Activated CD8-positive, alpha-beta memory T cell treated with anti-CD3 and anti-CD28 coated beads for 1 hour (primary cell): ENCODE data around the gene DLL4.
"Not testable (repeated sequence)": the region's sequence is repeated elsewhere in the genome, so short reads cannot be mapped to it uniquely, and the experiment has no call there.

Experiments
- DNase-seq, 2 donors: peaks; one replicate each; pipeline ENCODE4 v3.0.0-alpha.2; 2020; ENCODE audit warnings: low read depth in 1 of 2; ENCODE audit errors: extremely low read depth in 1 of 2

Gene DLL4

DNA sequence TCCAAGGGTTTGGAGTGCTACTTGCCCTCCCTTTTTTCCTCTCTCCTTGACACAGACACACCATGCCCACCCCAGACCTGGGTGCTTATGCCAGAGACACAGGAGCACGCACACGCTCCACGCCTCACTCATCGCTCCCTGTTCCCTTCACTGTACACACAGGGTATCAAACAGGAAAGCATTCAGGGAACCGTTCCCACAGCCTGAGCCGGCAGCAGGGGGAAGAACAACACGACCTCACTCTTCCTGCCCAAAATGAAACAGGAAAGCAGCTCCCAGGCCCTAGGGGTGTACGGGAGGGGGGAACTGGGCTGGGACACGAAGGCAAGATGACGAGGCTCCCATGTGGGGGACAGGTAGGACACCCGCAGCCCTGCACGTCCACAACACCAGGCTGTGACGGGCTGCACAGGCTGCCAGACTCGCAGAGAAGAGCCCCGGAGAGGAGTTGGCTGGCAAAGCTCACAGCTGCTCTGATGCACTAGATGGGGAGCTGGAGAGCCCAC lies 11.2 kb downstream of the DLL4 start:
- no peak for DNase-seq

DNA sequence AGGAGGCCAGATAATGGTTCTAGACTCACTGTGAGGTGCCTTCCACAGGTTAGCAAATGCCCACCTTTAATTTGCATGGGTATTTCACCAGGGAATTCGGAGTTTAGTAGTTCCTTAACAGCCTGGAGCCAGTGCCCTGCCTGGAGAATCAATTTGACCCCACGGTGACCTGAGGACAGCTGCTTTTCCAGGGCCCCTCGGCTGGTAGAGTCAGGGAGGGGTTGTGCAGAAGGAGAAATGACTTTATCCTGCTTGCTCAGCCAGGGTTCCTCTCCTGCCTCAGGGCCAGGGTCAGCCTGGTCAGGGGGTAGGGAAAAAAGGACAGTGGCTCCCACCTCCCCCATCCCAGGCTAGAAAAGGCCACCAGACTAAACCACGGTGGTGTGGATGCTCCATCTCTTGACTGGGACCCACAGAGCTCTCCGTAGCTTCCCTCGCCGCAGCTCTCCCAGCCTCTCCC lies 12.0 kb downstream of the DLL4 start:
- no peak for DNase-seq

DNA sequence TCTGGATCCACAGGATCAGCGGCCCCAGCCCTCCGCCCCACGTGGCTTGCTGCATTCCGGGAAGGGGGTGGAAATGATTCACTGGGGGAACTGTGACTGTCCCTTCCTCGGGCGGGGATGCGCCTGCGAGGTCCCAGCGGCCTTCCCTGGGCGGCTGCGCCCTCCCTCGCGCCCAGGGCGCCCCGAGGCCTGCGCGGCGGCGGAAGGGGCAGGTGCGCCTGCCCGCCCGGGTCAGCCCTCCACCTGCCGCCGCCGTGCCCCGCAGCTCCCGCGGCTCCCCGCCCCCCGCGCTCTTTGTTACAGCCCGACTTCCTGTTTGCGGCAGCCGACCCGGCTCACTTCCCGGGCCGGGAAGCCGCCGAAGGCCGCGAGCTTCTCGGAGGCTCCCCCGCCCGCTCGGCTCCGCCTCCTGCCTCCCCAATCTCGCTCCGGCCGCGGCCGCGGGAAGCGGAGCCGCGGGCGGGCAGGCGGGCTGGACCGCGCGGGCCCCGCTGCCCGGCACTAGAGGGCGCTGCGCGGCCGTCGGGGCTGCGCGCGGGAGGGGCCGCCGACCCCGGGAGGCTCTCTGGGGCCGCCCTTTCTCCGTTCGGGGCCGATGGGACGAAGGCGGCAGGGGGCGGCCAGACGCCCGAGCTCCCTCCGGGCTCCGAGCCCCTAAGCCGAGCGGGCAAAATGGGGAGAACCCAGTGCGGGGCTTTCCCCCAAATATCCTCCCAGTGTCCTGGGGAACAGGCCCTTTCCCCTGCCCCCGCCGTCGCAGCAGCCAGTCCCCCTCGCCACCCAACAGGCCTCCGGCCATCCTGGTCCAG lies 12.6 kb downstream of the DLL4 start:
- peak in 1 of 2 donors; percentile 48 for DNase-seq

DNA sequence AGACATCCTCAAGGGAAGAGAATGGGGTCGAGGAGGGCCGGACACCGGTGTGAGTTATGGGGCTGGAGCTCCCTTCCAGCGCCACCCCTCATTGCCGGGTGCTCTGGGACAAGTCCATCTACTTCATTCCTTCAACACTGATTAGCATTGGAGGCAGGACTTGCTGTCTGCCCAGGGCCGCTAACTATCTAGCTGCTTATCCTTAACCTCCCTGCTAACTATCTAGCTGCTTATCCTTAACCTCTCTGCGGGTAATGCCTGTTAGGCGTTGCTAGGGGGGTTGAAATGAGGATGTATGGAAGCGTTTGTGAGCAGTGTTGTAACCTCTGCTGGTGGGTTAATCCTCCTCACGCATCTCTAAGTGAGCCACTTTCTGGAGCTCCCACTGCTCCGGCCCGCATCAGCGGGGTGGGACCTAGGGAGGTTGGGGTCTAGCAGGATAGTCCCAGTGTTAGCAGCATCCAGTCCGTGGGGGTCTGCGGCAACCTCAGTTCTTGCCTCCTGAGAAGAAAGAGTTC lies 13.3 kb downstream of the DLL4 start:
- DNase-seq: no peak

DNA sequence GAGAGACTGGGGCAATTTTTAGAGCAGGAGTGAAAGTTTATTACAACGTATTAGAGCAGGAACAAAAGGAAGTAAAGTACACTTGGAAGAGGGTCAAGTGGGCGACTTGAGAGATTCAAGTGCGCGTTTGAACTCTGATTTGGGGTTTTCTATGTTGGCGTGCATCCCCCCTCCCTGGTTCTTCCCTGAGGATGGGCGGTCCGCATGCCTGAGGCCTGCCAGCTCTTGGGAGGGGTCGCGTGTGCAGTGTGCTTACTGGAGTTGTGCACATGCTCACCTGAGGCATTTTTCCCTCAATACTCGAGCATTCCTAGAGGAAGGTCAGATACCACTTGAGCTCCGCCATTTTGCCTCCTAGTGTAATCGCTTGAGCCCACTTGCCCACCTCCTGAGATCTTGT lies 13.7 kb downstream of the DLL4 start:
- DNase-seq: no peak

DNA sequence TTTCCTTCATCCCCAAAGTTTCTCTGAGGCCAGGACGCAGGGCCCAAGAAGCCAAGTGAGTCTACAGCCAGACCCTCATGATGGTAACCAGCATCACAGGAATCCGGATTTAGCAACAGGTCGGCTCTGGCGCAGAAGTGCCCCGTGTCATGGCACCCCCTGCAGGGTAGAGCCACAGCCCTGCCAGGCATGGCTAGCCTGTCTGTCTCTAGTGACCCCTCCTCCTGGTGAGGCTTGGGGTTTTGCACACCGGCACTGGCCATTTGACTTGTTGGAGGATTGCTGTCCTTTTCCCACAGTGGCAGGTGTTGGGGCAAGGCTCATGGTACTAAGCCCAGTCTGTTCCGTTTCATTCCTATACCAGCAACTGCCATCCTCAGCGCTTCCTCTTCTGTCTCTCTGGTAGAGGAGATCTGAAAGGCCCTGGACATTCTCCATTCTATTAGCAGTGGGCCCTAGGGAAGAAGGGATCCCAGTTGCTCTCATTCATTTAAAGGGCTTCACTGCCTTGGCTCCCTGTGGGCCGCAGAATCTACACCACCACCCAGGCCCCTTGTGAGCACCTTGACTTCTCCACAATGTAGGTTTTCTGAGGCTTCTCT lies 14.7 kb downstream of the DLL4 start:
- DNase-seq: no peak

DNA sequence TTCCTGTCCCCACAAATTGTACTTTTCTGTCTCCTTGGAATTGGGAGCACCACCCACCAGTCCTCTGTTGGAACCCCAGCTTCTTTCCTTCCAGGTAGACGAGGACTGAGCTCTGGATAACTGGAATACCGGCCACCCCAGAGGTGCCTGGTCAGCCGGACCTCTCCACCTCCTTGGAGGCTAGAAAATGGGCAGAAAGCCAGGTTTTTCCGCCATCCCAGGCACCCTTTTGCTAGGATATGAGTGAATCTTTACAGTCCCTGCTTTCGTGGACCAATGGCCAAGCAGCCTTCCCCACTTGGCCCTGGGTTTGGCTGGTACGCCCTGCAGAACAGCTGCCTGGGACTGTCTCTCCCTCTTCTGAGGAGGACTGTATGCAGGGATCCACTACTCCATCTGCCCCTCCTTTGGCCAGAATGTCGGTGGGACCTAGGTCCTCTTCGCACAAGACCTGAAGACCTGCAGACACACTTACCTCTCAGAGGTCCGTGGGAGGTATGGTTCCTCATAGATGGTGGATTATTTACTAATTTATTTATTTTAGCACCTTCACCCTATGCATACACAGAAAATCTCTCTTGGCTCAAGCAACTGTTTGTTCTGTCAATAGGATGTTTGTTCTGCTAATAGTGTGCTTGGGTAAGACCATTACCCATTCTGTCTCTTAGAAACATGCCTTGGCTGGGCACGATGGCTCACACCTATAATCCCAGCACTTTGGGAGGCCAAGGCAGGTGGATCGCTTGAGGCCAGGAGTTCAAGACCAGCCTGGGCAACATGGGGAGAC lies 15.6 kb downstream of the DLL4 start:
- no peak for DNase-seq

DNA sequence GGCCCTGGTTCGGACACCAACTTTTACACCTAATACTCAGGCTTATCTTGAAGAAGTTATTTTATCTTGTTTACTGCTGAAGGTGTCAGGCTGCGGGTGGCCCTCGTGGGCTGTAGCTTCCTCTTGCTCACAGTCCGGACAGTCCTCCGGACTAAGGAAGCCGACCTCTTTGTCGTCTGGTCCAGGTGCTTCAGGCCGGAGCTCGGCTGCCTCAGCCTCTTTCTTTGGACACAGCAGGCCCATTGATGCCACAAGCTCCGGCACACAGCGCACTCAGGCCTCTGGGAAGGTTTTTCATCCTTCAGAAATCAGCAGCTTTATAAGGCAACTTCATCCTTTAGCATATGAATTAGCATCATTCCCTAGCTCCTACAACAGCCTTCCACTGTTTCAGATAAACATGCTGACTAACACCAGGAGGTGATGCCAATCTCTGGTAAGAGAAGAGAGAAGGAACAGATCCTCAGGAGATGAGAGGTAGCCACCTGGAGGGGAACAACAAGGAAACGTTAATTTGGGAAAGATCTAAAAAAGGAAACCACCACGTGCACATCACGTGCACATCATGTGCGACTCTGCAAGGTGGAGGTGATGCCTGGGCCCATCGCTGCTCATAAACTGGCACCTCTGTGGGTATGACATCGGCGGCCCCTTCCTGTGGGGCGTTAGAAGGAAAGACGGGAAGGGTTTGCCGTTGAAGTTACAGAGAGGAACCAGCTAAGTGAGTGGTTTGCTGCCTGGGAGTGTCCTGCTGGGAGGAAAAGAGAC lies 19.8 kb downstream of the DLL4 start:
- DNase-seq: no peak

DNA sequence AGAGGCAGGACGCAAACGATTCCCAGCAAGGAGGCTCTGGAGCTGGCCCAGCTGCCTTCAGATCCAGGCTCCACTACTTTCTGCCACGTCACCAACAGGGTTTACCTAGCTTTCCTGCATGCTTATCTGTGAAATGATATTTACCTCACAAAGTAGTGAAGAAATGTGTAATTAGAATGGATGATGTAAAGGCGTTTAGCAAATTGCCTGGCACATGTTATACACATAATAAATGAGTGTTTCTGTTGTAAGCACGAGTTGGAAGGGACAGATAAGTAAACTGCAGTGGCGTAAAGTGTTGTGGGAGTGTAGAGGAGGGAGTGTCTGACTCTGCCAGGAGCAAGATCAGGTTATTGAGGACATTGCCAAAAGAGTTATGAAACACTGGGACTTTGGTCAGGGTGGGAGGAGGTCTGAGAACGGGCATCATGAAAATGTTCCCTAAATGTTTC lies 20.6 kb downstream of the DLL4 start:
- DNase-seq: no peak

DNA sequence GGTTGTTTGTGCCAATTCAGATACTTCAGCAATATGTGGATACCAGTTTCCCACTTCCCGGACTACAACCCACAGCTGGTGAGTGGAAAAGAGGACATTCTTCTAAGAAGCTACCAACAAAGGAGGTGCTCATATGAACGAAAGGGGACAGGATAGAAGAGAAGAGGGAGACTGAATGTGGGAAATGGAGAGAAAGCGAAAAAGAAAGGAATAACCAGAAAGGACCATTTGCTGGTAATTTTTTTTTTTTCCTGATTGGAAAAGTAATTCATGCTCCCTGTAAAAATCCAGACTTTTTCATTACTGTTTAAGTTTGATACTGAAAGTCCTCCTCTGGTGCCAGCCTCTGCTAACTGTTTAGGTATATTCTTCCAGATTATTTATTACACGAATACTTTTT lies 22.6 kb downstream of the DLL4 start:
- no peak for DNase-seq

DNA sequence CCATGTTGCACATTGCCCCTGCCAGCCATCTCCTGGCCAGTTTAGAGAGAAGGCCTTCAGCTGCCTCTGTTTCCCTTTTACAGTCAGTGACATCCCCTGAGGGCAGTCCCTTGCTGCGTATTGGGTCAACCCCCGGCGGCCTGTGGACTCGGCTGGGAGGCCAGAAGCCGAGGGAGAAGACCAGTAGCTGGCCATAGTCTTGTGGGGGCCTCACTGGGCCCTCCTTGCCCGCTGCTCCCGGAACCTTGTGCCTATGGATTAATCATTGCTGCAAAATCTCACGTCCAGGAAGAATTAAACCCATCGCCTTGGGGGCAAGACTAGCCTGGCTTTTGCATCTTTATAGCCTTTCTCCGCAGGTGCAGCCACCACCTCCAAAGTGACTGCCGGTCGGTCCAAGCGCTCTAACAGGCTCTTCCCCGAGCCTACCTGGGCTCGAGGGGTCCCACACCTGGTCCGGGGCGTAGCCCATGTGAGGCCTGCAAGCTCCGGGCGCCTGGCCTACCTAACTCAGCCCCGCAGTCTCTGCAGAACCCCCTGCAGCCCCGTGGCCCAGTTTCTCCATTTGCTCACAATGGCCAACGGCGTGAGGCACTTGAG lies 23.3 kb downstream of the DLL4 start:
- DNase-seq: no peak

DNA sequence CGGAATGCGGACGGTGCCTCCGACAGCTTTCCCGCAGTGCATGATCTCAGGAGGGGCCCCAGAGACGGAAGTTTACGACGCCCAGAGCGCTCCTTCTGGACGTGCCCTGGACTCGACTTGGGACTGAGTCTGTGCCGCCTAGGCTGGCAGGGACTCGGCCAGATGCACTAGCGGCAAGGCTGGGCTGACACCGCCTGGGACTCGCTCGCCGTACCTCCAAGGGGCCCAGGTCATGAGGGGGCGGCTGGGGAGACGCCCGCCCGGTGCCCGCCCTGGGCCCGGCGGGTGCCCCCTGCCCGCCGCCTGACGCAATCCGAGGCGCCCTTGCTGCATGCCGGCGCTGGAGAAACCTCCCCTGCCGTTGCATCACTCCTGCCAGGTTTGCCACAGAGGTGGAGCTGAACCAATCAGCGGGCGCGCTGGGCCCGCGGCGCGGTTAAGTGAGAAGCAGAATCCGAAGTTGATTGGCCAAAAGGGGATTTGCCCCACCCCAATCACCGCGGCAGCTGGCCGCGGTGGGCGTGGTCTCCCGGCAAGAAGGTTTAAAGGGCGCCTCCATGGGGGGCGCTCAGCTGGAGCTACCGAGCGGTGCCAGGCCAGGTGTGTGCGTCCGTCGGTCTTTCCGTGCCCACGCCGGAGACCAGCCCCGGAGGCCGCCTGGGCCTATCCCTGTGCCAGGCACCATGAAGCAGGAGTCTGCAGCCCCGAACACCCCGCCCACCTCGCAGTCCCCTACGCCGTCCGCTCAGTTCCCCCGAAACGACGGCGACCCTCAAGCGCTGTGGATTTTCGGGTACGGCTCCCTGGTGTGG lies 24.0 kb downstream of the DLL4 start, which contains the start of gene CHAC1:
CHAC1 (plus strand) TSS at position 571 of the 812 bp plus-strand sequence; CDS start at position 684, 113 bp downstream.
- DNase-seq: peak; percentile 86 to 88

DNA sequence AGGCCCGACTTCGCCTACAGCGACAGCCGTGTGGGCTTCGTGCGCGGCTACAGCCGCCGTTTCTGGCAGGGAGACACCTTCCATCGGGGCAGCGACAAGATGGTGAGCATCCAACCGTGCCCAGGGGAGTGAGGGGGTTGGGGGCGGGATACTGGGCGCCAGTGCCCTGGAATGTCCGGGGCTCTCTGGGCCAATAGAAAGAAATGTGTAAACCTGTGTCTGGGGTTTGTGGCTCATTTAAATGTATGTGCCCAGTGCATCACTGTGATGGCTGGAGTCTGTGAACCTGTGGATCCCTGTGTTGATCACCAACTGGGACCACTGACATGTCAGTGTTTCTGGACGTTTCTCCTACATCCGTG lies 24.6 kb downstream of the DLL4 start:
- no peak for DNase-seq

DNA sequence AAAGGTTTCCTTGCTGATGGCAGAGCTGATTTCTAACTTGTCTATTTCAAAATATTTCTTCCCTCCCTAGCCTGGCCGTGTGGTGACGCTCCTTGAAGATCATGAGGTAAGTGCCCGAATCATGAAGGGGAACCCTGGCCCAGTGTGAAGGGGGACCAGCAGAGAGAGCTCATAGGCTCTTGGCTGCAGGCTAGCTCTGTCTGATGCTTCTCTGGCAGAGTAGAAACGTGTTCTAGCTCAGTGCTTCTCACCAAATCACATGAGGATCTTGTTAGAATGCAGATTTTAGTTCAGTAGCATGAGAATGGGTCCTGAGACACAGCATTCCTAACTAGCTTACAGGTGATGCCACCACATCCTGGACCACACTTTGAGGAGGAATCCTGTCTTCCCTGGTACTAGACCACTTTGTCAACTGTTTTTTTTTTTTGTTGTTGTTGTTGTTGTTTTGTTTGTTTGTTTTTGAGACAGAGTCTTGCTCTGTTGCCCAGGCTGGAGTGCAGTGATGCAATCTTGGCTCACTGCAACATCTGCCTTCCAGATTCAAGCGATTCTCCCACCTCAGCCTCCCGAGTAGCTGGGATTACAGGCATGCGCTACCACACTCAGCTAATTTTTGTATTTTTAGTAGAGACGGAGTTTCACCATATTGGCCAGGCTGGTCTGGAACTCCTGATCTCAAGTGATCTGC lies 25.2 kb downstream of the DLL4 start:
- not testable (repeated sequence) for DNase-seq

DNA sequence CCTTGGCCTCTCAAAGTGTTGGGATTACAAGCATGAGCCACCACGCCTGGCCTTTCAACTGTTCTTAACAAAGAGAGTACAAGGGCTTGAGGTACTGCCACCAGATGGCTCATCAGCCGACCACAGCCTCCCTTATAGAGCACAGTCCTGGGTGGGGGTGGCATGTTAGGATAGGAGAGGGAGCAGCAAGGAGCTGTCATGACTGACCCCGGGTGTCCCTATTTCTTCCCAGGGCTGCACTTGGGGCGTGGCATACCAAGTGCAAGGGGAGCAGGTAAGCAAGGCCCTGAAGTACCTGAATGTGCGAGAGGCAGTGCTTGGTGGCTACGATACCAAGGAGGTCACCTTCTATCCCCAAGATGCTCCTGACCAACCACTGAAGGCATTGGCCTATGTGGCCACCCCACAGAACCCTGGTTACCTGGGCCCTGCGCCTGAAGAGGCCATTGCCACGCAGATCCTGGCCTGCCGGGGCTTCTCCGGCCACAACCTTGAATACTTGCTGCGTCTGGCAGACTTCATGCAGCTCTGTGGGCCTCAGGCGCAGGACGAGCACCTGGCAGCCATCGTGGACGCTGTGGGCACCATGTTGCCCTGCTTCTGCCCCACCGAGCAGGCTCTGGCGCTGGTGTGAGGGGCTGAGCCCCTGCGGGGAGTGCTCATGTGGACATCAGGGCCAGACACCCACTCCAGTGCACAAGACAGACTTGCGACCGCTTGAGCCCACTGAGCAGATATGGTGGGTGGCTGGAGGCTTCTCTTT lies 26.2 kb downstream of the DLL4 start:
- no peak for DNase-seq

DNA sequence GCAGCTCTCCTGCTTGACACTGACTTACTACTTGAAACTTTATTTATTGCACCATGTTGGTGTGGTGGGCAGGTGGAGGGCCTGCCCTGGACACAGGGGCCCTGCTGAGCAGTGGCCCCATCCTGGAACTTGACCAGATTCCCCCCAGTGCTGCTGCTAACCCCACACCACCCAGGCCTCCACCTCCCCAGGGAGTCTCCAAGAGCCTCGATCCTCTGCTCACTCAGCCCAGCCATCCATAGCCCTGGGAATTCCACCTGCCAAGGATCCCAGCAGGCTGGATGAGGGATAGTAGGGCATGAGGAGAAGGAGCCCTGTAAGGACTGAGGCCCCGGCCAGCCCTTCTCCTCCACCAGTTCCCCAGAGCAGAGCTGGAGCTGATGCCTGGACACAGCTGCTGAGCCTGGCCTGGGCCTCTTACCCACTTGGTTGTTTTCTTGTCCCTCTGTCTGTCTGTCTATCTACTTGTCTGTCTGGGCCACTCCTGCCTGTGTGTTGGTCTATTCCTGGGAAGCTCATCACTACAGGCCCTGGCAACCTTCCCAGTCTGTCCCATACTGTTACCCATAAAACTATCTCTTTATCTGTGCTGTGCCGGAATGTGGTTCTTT lies 26.9 kb downstream of the DLL4 start:
- DNase-seq: no peak

DNA sequence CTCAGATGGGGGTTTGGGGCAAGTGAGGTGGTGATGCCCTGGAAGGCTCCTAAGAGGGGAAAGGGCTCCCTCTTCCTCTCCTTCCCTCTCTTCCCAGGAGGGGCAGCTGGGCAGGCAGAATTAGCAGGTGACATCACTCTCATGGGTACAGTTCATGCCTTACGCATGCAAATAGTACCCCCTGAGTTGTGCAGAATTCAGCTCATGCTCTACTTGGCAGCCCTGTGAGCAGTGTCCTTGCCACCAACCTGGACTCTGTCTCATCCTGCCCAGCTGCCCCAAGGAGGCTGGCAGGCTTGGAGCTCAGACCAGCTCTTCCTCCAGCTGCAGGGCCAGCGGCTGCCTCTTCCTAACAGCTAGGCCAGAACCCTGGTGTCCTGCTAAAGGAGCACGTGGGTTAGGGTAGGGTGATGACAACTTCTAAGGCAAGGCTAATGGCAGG lies 27.4 kb downstream of the DLL4 start:
- no peak for DNase-seq
